ENCODE results near the gene PLEKHO2.

DNA sequence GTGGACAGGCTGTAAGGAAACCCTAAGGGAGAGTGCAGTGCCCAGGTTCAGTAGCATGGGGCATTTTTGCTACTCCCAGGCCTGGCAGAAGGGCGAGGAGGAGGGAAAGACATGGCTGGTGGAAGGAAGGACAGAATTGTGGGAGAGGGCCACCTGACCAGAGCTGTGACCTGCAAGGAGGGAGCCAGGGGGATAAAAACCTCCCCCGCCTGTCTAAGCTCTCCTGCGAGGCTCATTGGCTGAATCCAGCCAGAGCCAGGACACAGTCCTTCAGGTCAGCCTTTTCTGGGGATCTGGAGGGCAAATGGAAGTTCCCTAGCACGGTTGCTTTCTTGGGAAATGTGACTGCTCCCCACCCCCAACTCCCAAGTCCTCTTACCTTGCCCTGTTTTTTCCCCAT lies 56.7 kb downstream of the PLEKHO2 start:
- TF ChIP-seq, protein P1, sequence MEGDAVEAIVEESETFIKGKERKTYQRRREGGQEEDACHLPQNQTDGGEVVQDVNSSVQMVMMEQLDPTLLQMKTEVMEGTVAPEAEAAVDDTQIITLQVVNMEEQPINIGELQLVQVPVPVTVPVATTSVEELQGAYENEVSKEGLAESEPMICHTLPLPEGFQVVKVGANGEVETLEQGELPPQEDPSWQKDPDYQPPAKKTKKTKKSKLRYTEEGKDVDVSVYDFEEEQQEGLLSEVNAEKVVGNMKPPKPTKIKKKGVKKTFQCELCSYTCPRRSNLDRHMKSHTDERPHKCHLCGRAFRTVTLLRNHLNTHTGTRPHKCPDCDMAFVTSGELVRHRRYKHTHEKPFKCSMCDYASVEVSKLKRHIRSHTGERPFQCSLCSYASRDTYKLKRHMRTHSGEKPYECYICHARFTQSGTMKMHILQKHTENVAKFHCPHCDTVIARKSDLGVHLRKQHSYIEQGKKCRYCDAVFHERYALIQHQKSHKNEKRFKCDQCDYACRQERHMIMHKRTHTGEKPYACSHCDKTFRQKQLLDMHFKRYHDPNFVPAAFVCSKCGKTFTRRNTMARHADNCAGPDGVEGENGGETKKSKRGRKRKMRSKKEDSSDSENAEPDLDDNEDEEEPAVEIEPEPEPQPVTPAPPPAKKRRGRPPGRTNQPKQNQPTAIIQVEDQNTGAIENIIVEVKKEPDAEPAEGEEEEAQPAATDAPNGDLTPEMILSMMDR (IDR thresholded peaks at IDR 0.05) = no peak
- TF ChIP-seq POLR2A (IDR thresholded peaks at IDR 0.05) = no peak
